GM21825 (cell line): ENCODE measurements around the gene RGS1.

Experiments used
- ATAC-seq: cut with Tn5 transposase; IDR thresholded peaks from one replicate; pipeline ENCODE4 v1.9.1; 2021; ENCODE audit warnings: mild to moderate bottlenecking, moderate library complexity; ENCODE audit not compliant: unreplicated experiment

Gene RGS1

DNA sequence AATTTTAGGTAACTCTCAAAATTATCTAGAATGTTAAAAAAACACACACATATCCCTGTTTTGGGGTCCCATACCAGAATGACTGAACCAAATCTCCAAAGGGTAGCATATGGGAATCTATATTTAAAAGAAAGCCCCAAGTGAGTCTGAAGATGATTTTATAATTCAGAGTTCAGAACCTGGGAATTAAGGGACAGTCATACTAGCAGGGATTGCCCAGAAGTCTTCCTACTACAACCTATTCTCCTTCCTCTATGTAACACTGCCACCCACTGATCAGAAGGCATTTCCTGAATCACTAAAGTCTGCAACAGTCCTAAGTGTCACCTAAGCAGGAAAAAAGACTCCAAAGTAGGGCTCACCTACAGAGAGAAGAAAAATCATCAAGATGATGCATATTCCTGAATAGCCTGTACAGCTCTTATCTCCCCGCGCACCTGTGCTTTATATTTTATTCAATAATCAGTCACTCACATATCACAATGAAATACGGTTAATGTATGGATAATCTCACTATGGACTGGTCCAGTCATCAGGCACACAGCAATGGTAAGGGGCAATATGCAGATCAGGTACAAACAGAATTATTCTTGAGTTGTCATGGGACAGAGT is 4.9 kb downstream of the RGS1 start:
- ATAC-seq, result peak; percentile 34

- peak; percentile 8 for ATAC-seq
These were observed 5.8 kb downstream of the RGS1 start for GRCh38 chr1:192581131-192581927.

GRCh38 chr1:192584866-192585265 is 9.3 kb downstream of the RGS1 start:
- ATAC-seq, result no peak

GRCh38 chr1:192587386-192588266 is 12.1 kb downstream of the RGS1 start:
- no peak for ATAC-seq

DNA sequence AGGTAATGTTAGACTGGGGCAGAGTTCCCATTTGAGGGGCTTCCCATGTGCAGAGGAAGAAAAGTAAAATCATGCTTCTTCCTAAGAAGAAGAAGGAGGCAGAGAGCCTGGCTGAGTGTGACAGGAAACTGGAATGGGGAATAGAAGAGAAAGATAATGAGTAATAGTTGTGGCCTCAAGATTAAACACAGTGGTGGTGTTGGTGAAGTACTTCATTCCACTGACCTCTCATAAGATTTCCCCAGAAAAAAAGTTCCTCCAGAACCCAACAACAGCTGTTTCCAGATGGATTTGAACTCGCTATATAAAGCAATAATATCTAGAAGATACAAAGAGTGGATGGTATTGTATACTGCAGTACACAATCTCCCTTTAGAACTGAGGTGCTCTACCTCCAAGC is 13.0 kb downstream of the RGS1 start:
- ATAC-seq, result no peak

GRCh38 chr1:192589813-192590212 is 14.2 kb downstream of the RGS1 start:
- no peak for ATAC-seq

DNA sequence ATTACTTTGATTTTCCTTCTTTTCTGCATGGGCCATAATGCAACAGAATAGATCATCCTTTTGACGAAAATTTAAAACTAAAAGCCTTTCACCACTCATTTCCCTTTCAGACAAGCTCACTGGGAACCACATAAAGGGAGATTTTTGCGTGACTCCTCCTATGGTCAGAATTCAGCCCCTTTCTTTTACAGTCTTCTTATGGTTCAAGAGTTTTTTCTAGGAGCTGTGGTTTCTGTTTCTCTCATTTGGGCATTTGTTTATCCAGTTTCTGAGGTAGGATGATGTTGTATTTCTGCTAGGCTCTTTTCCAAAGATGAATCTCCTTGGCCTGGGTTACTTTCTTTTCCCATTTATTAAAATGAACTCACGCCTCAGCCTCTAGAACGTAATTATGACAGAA is 16.9 kb downstream of the RGS1 start:
- no peak for ATAC-seq

DNA sequence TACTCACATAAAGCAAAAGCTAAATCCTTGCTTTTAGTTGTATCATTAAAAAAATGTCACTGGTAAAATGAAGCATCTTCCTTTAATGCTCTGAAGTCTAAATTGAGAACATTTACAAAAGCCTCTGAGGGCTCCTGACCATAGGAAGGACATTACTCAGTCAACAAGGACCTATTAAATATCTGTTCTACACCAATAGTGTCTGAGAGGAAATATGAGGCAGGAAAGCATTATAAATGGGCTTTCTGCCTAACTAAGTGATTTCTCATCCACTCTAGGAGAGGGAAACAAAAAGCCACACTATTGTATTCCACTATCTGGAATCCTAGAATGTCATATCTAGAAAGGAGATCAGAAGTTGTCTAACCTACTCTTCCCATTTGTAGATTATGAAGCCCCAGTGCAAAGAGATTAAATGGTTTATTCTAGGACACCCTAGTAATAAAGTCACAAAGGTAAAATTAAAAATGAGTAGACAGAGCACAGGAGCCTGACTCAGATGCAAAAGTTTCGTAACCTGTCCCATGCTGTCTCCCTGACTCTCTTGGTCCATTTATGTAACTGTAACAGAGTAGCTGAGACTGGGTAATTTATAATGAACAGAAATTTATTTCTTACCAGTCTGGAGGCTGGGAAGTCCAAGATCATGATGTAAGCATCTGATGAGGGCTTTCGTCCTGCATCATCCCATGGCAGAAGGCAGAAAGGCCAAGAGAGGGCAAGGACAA is 17.6 kb downstream of the RGS1 start:
- ATAC-seq, result no peak

GRCh38 chr1:192595299-192595698 is 19.7 kb downstream of the RGS1 start:
- ATAC-seq, result no peak

- no peak for ATAC-seq
These were observed 23.0 kb downstream of the RGS1 start for GRCh38 chr1:192598589-192598988.

DNA sequence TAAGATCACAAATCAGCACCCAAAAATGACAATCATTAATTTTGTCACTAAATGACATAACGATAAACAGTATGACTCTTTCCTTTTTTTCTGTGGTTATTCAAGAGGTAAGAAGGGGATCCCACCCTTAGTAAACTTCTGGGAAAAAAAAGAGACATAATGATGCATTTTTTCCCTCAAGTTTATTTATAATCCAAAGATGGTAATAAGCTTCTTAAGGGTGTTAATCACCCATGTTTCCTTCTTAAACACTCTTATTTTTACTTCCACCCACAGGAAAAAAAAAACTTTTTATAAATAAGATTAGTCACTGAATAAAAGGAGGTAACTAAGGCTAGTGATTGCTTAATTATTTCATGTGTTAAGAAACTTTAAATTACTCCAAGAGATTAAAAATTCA is 24.7 kb downstream of the RGS1 start:
- no peak for ATAC-seq

- peak; percentile 48 for ATAC-seq
These were observed 25.6 kb downstream of the RGS1 start for GRCh38 chr1:192601143-192601542.

GRCh38 chr1:192601567-192601966 is 26.0 kb downstream of the RGS1 start:
- ATAC-seq, result no peak

- no peak for ATAC-seq
These were observed 27.2 kb downstream of the RGS1 start for GRCh38 chr1:192602757-192603156.

GRCh38 chr1:192603218-192603787 is 27.7 kb downstream of the RGS1 start:
- ATAC-seq, result no peak

DNA sequence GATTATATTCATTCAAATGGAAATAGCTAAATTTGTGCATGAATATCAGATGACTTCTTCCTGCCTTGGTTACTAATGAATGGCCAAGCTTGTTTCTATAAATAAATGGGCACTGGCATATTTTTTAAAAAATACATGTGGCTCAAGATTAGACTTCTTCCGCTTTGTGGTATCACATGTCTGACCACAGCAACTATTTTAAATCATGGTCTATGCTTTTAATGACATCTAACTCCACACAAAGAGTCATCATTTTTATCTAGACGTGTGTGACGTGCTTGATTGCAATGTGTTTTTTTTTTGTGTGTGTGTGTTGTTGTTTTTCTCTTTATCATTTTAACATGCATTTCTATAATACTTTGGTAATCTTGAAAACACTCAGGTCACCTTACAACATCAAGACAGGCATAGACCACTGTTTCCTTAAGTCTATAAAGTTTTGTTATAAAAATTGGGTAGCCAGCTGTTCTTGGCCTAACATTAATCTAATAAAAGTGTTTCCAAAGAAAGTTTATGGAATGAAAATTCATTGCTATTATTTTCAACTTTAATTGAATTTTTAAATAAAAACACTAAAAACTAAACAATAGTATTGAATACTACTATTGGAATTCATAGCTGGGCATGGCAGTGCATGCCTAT is 29.5 kb downstream of the RGS1 start:
- no peak for ATAC-seq

DNA sequence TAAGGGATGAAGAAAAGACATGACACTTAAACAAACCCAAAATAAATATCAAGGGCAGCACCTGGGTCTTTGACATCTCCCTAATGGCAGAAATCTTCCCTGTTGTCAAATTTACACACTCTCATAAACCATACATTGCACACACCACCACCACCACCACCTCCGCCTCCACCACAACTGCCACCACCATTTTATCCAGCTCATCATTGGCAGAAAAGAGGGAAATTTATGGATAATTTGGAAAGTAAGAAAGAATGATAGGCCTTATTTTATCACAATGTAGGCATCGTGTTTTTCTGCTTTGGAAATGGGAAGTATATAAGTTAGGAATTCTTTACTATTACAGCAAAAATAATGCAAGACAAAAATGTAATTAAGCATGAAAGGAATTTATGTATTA is 33.1 kb downstream of the RGS1 start:
- no peak for ATAC-seq

- peak; percentile 97 for ATAC-seq
These were observed 33.8 kb downstream of the RGS1 start for GRCh38 chr1:192609110-192610079.
